ENCODE measurements around the gene S1PR1. TPM values are rescaled to one million over a fixed set of nuclear protein-coding genes. Genes with fewer than 3 reads are reported as not detected.
A peak's percentile ranks its signal among the peaks of the same experiment; 100 is the strongest.

S1PR1 gene
- total RNA-seq, 1 experiment from 2014 or later, result not detected

- no peak for DNase-seq (ENCODE audit: extremely low read depth, low read depth)
Observed at GRCh38 chr1:101278238-101278637, 41.4 kb downstream of the S1PR1 start.

- DNase-seq (ENCODE audit: extremely low read depth, low read depth), result no peak
Observed at GRCh38 chr1:101278845-101279244, 42.0 kb downstream of the S1PR1 start.

- DNase-seq (ENCODE audit: extremely low read depth, low read depth), result no peak
Observed at GRCh38 chr1:101280049-101280592, 43.3 kb downstream of the S1PR1 start.

DNA sequence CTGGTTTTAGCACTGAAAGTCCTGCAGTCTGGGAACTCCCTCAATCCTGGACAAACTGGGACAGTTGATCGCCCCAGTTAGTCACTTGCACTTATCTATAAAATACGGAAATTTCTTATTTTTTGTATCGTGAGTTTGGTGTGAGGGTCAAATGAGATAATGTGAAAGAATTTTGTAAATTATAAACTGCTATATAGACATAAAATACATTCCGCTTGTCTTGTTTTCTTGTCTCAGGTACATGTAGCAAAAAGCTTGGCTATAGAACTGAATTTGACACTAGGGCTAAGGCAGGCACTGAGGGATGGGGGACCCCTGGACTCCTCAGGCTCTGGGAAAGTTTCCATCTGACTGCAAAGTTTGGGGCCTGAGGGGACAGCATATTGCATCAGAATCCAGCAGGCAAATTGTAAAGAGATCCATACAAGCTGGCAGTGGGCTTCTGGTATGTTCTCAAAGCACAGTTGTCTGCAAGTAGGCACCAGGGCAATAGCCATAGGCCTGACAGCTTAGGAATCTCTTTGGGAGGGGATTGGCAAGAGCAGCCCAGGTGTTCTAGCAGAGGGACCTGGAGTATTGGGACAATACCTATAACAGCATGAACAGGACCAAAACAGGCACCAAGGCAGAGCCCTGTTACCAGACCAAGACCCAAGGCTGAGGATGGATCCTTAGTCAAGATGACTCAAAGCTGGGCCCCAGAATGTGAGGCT lies 44.3 kb downstream of the S1PR1 start:
- no peak for DNase-seq (ENCODE audit: extremely low read depth, low read depth)

- DNase-seq (ENCODE audit: extremely low read depth, low read depth), result no peak
Observed at GRCh38 chr1:101281751-101282150, 44.9 kb downstream of the S1PR1 start.

DNA sequence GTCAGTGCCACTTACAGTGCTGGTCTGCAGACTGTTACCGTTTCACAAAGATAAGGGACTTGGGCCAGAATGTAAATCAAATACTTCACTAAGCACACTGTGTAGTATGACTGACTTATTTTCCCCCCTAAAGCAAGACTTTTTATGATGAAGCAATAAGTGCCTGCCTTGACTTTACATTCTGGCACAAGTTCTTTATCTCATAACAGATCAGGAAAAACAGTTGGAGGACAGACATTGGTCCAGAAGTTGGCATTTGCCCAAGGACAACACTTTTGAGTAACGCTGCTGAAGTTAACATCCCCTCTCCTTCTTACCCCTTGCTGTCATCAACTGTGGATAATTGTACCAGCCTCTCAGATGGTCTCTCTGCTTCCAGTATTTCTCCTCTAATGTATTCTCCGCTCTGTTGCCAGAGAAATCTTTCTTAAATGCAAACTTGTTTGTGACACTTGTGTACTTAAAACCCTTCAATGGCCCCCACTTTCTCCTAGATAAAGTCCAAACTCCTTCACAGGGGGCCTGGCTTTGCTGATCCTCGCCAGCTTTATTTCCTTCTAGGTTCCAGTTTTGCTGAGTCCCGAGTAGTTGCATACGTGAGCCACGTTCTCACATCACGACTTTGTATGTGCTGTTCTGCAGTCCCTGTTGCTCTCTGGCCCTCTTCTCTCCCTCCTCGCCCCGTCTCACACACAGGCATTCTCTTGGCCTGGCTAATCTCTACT lies 45.7 kb downstream of the S1PR1 start:
- no peak for DNase-seq (ENCODE audit: extremely low read depth, low read depth)

GRCh38 chr1:101283443-101283842 lies 46.6 kb downstream of the S1PR1 start:
- no peak for DNase-seq (ENCODE audit: extremely low read depth, low read depth)

GRCh38 chr1:101284021-101284420 lies 47.2 kb downstream of the S1PR1 start:
- DNase-seq (ENCODE audit: extremely low read depth, low read depth), result no peak

- no peak for DNase-seq (ENCODE audit: extremely low read depth, low read depth)
Observed at GRCh38 chr1:101284622-101285218, 47.9 kb downstream of the S1PR1 start.

- no peak for DNase-seq (ENCODE audit: extremely low read depth, low read depth)
Observed at GRCh38 chr1:101285922-101286570, 49.2 kb downstream of the S1PR1 start.

- DNase-seq (ENCODE audit: extremely low read depth, low read depth), result peak; percentile 70
Observed at GRCh38 chr1:101288491-101288944, 51.7 kb downstream of the S1PR1 start.

- DNase-seq (ENCODE audit: extremely low read depth, low read depth), result no peak
Observed at GRCh38 chr1:101290119-101290921, 53.5 kb downstream of the S1PR1 start.

Other genes with a start within 250 kb of the S1PR1 start
- gene DPH5, start 211.2 kb upstream of the S1PR1 start, total RNA-seq (2014; rRNA removed; shearing (Covaris generic)), result 42.9 and 47.7 TPM in 2 replicates